Embryonic facial prominence (tissue), 1 donor: ENCODE measurements around the gene SNX8.

Source experiments
- DNase-seq: peaks from one replicate; pipeline ENCODE4 v3.0.0-alpha.2; 2016; ENCODE audit errors: extremely low spot score

Gene SNX8

DNA sequence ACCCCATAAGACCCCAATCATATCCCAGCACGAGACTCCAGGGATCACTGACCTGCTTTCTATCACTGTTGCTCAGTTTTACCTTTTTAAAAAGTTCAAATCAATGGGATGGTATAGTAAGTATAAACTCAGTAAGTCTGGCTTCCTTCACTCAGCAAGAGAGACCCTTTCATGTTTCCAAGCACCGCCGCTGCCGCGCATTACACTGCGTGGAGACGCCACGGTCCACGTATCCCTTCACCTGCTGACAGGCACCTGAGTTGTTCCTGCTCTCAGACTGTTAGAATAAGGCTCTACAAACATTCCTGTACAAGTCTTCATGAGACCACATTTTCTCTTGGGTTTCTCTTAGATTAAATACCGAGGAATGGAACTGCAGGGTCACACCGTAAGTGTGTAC, 109.8 kb downstream of the SNX8 start:
- no peak for DNase-seq

- DNase-seq: no peak
Observed at GRCh38 chr7:2203766-2204300, 110.4 kb downstream of the SNX8 start.

DNA sequence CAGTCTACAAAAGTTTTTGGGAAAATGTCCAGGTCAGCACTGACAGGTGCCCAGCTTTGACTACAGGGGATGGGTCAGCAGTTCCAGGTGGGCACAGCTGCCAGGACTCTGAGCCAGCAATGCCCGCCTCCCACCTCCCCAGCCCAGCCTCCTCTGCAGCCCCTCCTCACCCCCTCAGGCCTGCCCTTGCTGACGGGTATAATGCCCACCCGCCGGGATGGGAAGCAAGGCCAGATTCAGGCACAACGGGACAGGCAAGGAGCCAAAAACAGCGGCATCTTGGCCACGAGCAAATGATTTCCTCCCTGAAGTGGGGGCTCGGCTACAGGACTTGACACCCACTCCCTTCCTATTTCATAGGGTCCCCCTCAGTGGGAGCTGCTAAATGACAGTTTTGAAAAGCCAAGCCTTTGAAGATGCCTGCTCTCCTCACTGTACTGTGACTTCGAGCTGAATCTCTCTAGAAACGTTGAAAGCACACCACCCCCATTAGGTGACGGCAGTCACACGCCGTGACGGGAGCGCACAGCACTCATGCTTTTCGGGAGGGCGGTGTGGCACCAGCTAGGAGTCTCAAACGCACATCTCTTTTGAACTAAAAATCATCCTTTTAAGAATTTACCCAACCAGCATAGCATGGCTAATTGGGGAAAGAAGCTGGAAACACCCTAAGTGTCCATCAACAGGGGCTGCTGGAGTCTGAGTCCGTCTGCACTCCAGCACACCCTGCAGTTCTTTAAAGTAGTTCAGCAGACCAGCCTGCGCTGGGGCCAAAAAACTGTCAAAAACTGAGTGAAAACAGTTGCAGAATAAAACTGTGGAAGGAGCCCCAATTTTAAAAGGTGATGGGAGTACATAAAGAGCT, 111.1 kb downstream of the SNX8 start:
- DNase-seq: no peak

DNA sequence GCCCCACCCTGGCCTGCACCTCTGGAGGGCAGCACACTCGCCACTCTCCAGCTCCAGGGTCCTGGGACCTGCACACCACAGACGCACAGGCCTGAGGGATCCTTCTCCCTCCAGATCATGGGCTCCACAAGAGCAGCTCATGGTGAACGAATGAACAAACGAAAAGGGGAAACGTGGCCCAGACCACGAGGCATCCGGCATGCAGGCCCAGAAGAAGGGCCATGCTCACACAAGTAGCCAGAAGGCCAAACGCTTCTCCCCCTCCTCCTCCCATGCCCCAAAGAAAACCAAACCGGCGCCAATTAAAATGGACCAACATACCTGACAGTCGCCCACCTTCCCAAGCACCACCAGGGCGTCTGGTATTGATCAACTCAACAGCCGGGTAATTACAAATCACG, 111.9 kb downstream of the SNX8 start:
- no peak for DNase-seq
